ENCODE data around the gene ITPR1.
A peak's percentile ranks its signal among the peaks of the same experiment; 100 is the strongest.

Gene ITPR1

GRCh38 chr3:4599612-4600011, 106.5 kb downstream of the ITPR1 start:
- no peak for DNase-seq

- no peak for DNase-seq
Measured at GRCh38 chr3:4600493-4600892, 107.3 kb downstream of the ITPR1 start.

- DNase-seq = no peak
Measured at GRCh38 chr3:4601892-4602291, 108.7 kb downstream of the ITPR1 start.

- no peak for DNase-seq
Measured at GRCh38 chr3:4604693-4605092, 111.5 kb downstream of the ITPR1 start.

GRCh38 chr3:4606911-4607310, 113.8 kb downstream of the ITPR1 start:
- no peak for DNase-seq

GRCh38 chr3:4613366-4613765, 120.2 kb downstream of the ITPR1 start:
- DNase-seq = no peak

- DNase-seq = no peak
Measured at GRCh38 chr3:4614070-4614469, 120.9 kb downstream of the ITPR1 start.

GRCh38 chr3:4614927-4615326, 121.8 kb downstream of the ITPR1 start:
- DNase-seq = no peak

- DNase-seq = no peak
Measured at GRCh38 chr3:4615750-4616149, 122.6 kb downstream of the ITPR1 start.

- DNase-seq = no peak
Measured at GRCh38 chr3:4623421-4623999, 130.4 kb downstream of the ITPR1 start.

GRCh38 chr3:4627651-4628375, 134.7 kb downstream of the ITPR1 start:
- DNase-seq = no peak

GRCh38 chr3:4629095-4630007, 136.2 kb downstream of the ITPR1 start:
- DNase-seq = no peak

- DNase-seq = peak; percentile 41
Measured at GRCh38 chr3:4633078-4634004, 140.2 kb downstream of the ITPR1 start.

GRCh38 chr3:4634894-4635293, 141.7 kb downstream of the ITPR1 start:
- DNase-seq = no peak

GRCh38 chr3:4637265-4637664, 144.1 kb downstream of the ITPR1 start:
- DNase-seq = no peak

- no peak for DNase-seq
Measured at GRCh38 chr3:4641863-4642563, 148.9 kb downstream of the ITPR1 start.

GRCh38 chr3:4642611-4643010, 149.5 kb downstream of the ITPR1 start:
- no peak for DNase-seq

GRCh38 chr3:4643904-4644547, 150.9 kb downstream of the ITPR1 start:
- DNase-seq = no peak

- no peak for DNase-seq
Measured at GRCh38 chr3:4644951-4645350, 151.8 kb downstream of the ITPR1 start.

GRCh38 chr3:4645468-4645867, 152.3 kb downstream of the ITPR1 start:
- no peak for DNase-seq

GRCh38 chr3:4647411-4647810, 154.3 kb downstream of the ITPR1 start:
- no peak for DNase-seq

Measured in NCI-H2171 treated with DMSO at 0.1 percent for 48 hours (cell line).